HG03354 (cell line): ENCODE results near the gene RPL41.

Experiments
- ATAC-seq: cut with Tn5 transposase; IDR thresholded peaks from one replicate; pipeline ENCODE4 v1.9.1; 2021; ENCODE audit warnings: mild to moderate bottlenecking; ENCODE audit not compliant: unreplicated experiment, poor library complexity, severe bottlenecking

Gene RPL41

GRCh38 chr12:56162468-56163290 lies 46.2 kb downstream of the RPL41 start:
- no peak for ATAC-seq

GRCh38 chr12:56163533-56164344 lies 47.3 kb downstream of the RPL41 start:
- ATAC-seq = no peak

GRCh38 chr12:56164345-56164729 lies 47.9 kb downstream of the RPL41 start:
- no peak for ATAC-seq

GRCh38 chr12:56165369-56165768 lies 48.9 kb downstream of the RPL41 start:
- ATAC-seq = no peak
